HEK293 (cell line): ENCODE measurements around the gene IRX5.

Source experiments
- CTCF ChIA-PET: fragments of 350-600 bp; formaldehyde crosslinking; extraction: SDS; loops from one replicate; lab custom pipeline; 2021; ENCODE audit warnings: antibody characterized with exemption; lab: Yijun Ruan, JAX
- POLR2A ChIA-PET: fragments of 300-600 bp; formaldehyde crosslinking; extraction: SDS; loops from one replicate; lab custom pipeline; 2020; ENCODE audit warnings: antibody characterized with exemption, inconsistent platforms; lab: Yijun Ruan, JAX
- H3K27ac ChIP-seq: fragments of 200-500 bp; sonication (Bioruptor generic); 2 replicates; pipeline ENCODE4 v1.5.1; 2014; ENCODE audit warnings: low read depth, low read length, control low read depth, inconsistent platforms; ENCODE audit errors: extremely low read depth
- H3K36me3 ChIP-seq, 2 experiments: fragments of 200-500 bp in 1 of 2; sonication (Bioruptor generic) in 1 of 2; 1 replicate in 1 of 2; 2 replicates in 1 of 2; pipeline ENCODE4 v1.5.1; 2014 to 2017; ENCODE audit warnings: inconsistent platforms in 2 of 2, low read length in 2 of 2; ENCODE audit not compliant: control insufficient read depth in 2 of 2, insufficient read depth in 1 of 2
- H3K4me1 ChIP-seq: fragments of 200-500 bp; sonication (Bioruptor generic); 2 replicates; pipeline ENCODE4 v1.5.1; 2014; ENCODE audit warnings: mild to moderate bottlenecking, low read length, inconsistent platforms; ENCODE audit not compliant: control insufficient read depth, insufficient read depth
- H3K4me3 ChIP-seq: 2 replicates; pipeline ENCODE4 v1.5.1; 2011; ENCODE audit warnings: low read depth, mild to moderate bottlenecking, control low read depth, low read length, moderate library complexity
- H3K9me3 ChIP-seq: fragments of 200-500 bp; sonication (Bioruptor generic); 2 replicates; pipeline ENCODE4 v1.5.1; 2014; ENCODE audit warnings: low read depth, low read length, inconsistent platforms; ENCODE audit not compliant: control insufficient read depth, insufficient read depth
- AEBP2 ChIP-seq: fragments of 450-650 bp; formaldehyde crosslinking; IDR thresholded peaks from 2 replicates; pipeline ENCODE4 v1.5.1; 2016; ENCODE audit warnings: missing biosample characterization, missing genetic modification characterization, borderline replicate concordance
- GLIS2 ChIP-seq: fragments of 450-650 bp; formaldehyde crosslinking; IDR thresholded peaks from 2 replicates; pipeline ENCODE4 v1.5.1; 2016; ENCODE audit warnings: missing biosample characterization, missing genetic modification characterization
- KLF7 ChIP-seq: fragments of 450-650 bp; formaldehyde crosslinking; IDR thresholded peaks from 2 replicates; pipeline ENCODE4 v1.5.1; 2016; ENCODE audit warnings: missing biosample characterization, missing genetic modification characterization, borderline replicate concordance
- RBAK ChIP-seq: fragments of 450-650 bp; formaldehyde crosslinking; IDR thresholded peaks from 2 replicates; pipeline ENCODE4 v1.5.1; 2016; ENCODE audit warnings: missing biosample characterization, missing genetic modification characterization
- WT1 ChIP-seq: fragments of 450-650 bp; formaldehyde crosslinking; IDR thresholded peaks from 2 replicates; pipeline ENCODE4 v1.5.1; 2016; ENCODE audit warnings: missing biosample characterization, missing genetic modification characterization
- ZBTB1 ChIP-seq: fragments of 450-650 bp; formaldehyde crosslinking; IDR thresholded peaks from 2 replicates; pipeline ENCODE4 v1.5.1; 2016; ENCODE audit warnings: missing biosample characterization, missing genetic modification characterization
- ZBTB48 ChIP-seq: fragments of 450-650 bp; formaldehyde crosslinking; IDR thresholded peaks from 2 replicates; pipeline ENCODE4 v1.5.1; 2016; ENCODE audit warnings: missing biosample characterization, missing genetic modification characterization
- ZNF18 ChIP-seq: fragments of 450-650 bp; formaldehyde crosslinking; IDR thresholded peaks from 2 replicates; pipeline ENCODE4 v1.5.1; 2016; ENCODE audit warnings: missing biosample characterization, missing genetic modification characterization
- ZNF248 ChIP-seq: fragments of 450-650 bp; formaldehyde crosslinking; IDR thresholded peaks from 2 replicates; pipeline ENCODE4 v1.5.1; 2017; ENCODE audit warnings: missing biosample characterization, missing genetic modification characterization
- ZNF280C ChIP-seq: fragments of 450-650 bp; formaldehyde crosslinking; IDR thresholded peaks from 2 replicates; pipeline ENCODE4 v1.5.1; 2016; ENCODE audit warnings: missing biosample characterization, missing genetic modification characterization
- ZNF366 ChIP-seq: fragments of 450-650 bp; formaldehyde crosslinking; conservative IDR thresholded peaks from 2 replicates; pipeline ENCODE4 v1.5.1; 2016; ENCODE audit warnings: missing biosample characterization, missing genetic modification characterization
- ZNF391 ChIP-seq: fragments of 450-650 bp; formaldehyde crosslinking; IDR thresholded peaks from 2 replicates; pipeline ENCODE4 v1.5.1; 2016; ENCODE audit warnings: low read depth, missing biosample characterization, missing genetic modification characterization, borderline replicate concordance
- ZNF394 ChIP-seq: fragments of 450-650 bp; formaldehyde crosslinking; IDR thresholded peaks from 2 replicates; pipeline ENCODE4 v1.5.1; 2016; ENCODE audit warnings: missing biosample characterization, missing genetic modification characterization, mild to moderate bottlenecking, moderate library complexity, borderline replicate concordance
- ZNF398 ChIP-seq: fragments of 450-650 bp; formaldehyde crosslinking; IDR thresholded peaks from 2 replicates; pipeline ENCODE4 v1.5.1; 2017; ENCODE audit warnings: missing biosample characterization, missing genetic modification characterization
- ZNF423 ChIP-seq: fragments of 450-650 bp; formaldehyde crosslinking; IDR thresholded peaks from 2 replicates; pipeline ENCODE4 v1.5.1; 2016; ENCODE audit warnings: missing biosample characterization, missing genetic modification characterization
- ZNF488 ChIP-seq: fragments of 450-650 bp; formaldehyde crosslinking; IDR thresholded peaks from 2 replicates; pipeline ENCODE4 v1.5.1; 2016; ENCODE audit warnings: missing biosample characterization, missing genetic modification characterization
- ZNF544 ChIP-seq: fragments of 450-650 bp; formaldehyde crosslinking; IDR thresholded peaks from 2 replicates; pipeline ENCODE4 v1.5.0; 2017; ENCODE audit warnings: missing biosample characterization, missing genetic modification characterization
- ZNF555 ChIP-seq: fragments of 450-650 bp; formaldehyde crosslinking; conservative IDR thresholded peaks from 2 replicates; pipeline ENCODE4 v1.5.1; 2017; ENCODE audit warnings: missing biosample characterization, mild to moderate bottlenecking, missing genetic modification characterization, inconsistent platforms
- ZNF571 ChIP-seq: fragments of 450-650 bp; formaldehyde crosslinking; IDR thresholded peaks from 2 replicates; pipeline ENCODE4 v1.5.0; 2017; ENCODE audit warnings: missing biosample characterization, missing genetic modification characterization
- ZNF623 ChIP-seq: fragments of 450-650 bp; formaldehyde crosslinking; IDR thresholded peaks from 2 replicates; pipeline ENCODE4 v1.5.1; 2016; ENCODE audit warnings: missing biosample characterization, missing genetic modification characterization
- ZNF645 ChIP-seq: fragments of 450-650 bp; formaldehyde crosslinking; IDR thresholded peaks from 2 replicates; pipeline ENCODE4; 2016; ENCODE audit warnings: missing biosample characterization, missing genetic modification characterization
- ZNF704 ChIP-seq: fragments of 450-650 bp; formaldehyde crosslinking; IDR thresholded peaks from 2 replicates; pipeline ENCODE4 v1.5.1; 2016; ENCODE audit warnings: missing biosample characterization, missing genetic modification characterization
- ZNF776 ChIP-seq: fragments of 450-650 bp; formaldehyde crosslinking; IDR thresholded peaks from 2 replicates; pipeline ENCODE4 v1.5.0; 2017; ENCODE audit warnings: missing biosample characterization, missing genetic modification characterization, borderline replicate concordance
- ZNF837 ChIP-seq: fragments of 450-650 bp; formaldehyde crosslinking; IDR thresholded peaks from 2 replicates; pipeline ENCODE4 v1.5.1; 2016; ENCODE audit warnings: missing biosample characterization, missing genetic modification characterization
- ZSCAN23 ChIP-seq: fragments of 450-650 bp; formaldehyde crosslinking; IDR thresholded peaks from 2 replicates; pipeline ENCODE4 v1.5.1; 2016; ENCODE audit warnings: missing biosample characterization, missing genetic modification characterization

Gene IRX5

GRCh38 chr16:54928016-54928356, 2.7 kb upstream of the IRX5 start (continued):
- TF ChIP-seq ZNF18 (tag by site-specific recombination) (no peak), ZSCAN23 (tag by site-specific recombination) (no peak), ZNF704 (0 out of 2 replicates have a peak, but pooled peaks have one; percentile 41), ZNF366 (peak; percentile 10; the same call in 1 of the 2 replicates), ZNF391 (tag by site-specific recombination) (no peak), ZBTB48 (no peak), ZNF776 (no peak), ZNF645 (tag by site-specific recombination) (no peak), GLIS2 (no peak), RBAK (tag by site-specific recombination) (no peak), ZNF837 (tag by site-specific recombination) (no peak), WT1 (tag by site-specific recombination) (no peak), ZNF394 (tag by site-specific recombination) (no peak), ZBTB1 (tag by site-specific recombination) (no peak)

- ChIA-PET CTCF (interaction anchor here (0.5 to 0.8 kb wide), 2 partner anchors 94 to 292 kb away, joined by 3 read pairs; no protein-coding TSS in a partner anchor), POLR2A (interaction anchor here (0.7 to 3.2 kb wide), 5 partner anchors 14 to 1152 kb away, joined by 3 to 23 read pairs (median 4); partner anchors contain the start of gene IRX3)
- Histone ChIP-seq H3K4me1 (peaks cover 19% of the 10 kb centered on the region), H3K4me3 (peak overlapping the region; percentile 69), H3K36me3 (peaks cover 0 to 12% of the 10 kb centered on the region in 2 experiments; a peak in 1 of 3 replicates), H3K9me3 (no peaks in the 10 kb centered on the region), H3K27ac (peak overlapping the region; percentile 100)
- TF ChIP-seq ZNF544 (tag by site-specific recombination) (no peak), AEBP2 (tag by site-specific recombination) (no peak), ZNF571 (tag by site-specific recombination) (no peak), ZNF398 (peak; percentile 40; the same call in 1 of the 2 replicates), ZNF280C (tag by site-specific recombination) (no peak), ZBTB1 (tag by site-specific recombination) (no peak), ZNF623 (no peak), ZNF423 (tag by site-specific recombination) (no peak), KLF7 (tag by site-specific recombination) (no peak), ZNF248 (tag by site-specific recombination) (no peak), ZNF704 (no peak), ZNF555 (tag by site-specific recombination) (no peak), ZNF488 (tag by site-specific recombination) (no peak)
Measured at GRCh38 chr16:54928411-54929089, 2.1 kb upstream of the IRX5 start.
